ENCODE data around the gene ST8SIA6.
"Not testable (repeated sequence)": the region's sequence is repeated elsewhere in the genome, so short reads cannot be mapped to it uniquely, and the experiment has no call there.

ST8SIA6 gene

DNA sequence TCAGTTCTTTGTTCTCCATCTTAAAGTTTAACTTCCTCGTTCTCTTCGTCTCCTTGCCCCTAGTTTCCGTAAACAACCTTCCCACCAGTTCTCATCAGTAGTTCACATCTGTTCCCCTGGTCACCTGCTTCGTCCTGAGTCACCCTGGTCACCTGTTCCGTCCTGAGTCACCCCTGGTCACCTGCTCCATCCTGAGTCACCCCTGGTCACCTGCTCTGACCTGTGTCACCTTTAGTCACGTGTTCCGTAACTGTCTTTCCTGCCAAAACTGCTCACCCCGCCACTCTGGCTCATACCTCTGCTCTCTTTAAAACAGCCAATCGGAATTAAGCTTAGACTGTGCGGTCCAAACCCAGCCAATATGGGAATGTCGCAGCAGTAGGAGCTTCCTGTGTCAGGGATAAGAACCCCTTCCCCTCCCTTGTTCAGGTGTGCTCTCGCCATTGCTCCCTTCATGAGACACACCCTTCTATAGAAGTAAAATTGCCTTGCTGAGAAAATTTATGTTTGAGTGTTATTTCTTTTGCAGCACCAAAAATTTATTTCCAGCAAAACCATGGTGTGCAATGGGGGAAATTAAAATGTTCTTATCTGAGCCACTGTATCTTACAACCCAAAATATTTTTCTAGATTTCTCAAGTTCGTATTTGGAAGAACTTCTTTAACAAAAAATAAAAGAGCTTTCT lies 114.1 kb downstream of the ST8SIA6 start:
- DNase-seq = no peak

DNA sequence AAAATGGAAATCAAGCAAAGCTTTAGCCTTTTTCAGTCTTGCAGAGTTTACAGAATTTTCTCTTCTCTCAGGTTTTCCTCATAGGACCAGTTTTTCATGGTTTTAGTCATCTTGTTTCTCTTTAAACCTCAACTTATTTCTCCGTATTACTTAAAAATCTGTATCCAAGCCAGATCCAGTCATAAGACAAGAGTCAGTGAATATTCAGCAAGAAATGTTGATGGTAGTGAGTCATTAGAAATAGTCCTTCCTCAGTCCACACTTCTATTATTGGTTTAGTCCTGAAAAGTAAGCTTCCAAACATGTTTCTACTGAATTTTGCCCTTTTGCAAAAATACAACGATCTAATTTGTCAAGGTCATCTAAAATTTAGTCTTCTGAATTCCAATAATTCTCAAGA lies 119.3 kb downstream of the ST8SIA6 start:
- DNase-seq = no peak

- no peak for DNase-seq
These were observed 123.9 kb downstream of the ST8SIA6 start for GRCh38 chr10:17330501-17330900.

- DNase-seq = no peak
These were observed 128.0 kb downstream of the ST8SIA6 start for GRCh38 chr10:17326377-17326776.

GRCh38 chr10:17321957-17322356 lies 132.4 kb downstream of the ST8SIA6 start:
- DNase-seq = not testable (repeated sequence)

DNA sequence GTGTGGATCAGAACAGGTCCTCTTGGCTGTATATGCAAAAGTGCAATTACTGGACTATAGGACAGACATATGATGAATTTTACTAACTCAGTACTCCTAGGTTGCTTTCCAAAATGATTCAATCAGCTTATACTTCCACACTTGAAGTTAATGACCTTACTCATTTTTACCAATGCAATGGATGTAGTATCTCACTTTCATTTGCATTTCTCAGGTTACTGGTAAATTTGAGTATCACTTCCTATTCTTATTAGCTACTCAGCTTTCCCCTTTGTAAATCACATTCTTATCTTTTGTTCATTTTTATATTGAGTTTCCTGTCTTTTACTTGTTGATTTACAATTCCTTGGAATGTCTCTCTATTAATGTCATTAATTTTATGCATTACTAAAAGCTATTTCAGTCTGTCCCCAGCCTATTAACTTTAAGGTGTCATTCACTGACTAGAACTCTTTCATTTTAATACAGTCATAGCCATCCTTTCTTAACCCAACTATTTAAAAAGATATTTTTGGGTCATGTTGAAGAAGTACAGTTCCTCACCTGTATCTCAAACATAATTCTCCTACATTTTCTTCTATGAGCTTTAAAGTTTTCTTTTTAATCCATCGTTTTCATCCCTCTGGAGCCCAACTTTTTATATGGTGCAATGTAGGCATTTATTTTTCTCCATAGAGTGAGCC lies 137.8 kb downstream of the ST8SIA6 start:
- DNase-seq = no peak

DNA sequence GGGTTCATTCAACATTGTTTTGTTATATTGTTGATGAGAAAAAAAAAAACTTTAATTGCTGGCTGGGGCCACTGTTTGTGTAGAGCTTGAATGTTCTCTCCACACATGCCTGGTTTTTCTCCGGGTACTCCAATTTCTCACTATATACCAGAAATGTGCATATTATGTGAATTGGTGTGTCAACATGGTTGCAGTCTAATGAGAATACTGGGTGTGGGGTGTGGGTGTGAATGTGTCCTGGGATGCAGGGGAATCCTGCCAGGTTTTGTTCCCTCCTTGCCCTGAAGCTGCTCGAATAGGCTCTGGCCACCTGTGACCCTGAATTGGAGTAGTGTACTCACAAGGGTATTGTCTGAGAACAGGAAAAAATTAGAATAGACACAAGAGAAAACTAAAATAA lies 145.0 kb downstream of the ST8SIA6 start:
- no peak for DNase-seq

DNA sequence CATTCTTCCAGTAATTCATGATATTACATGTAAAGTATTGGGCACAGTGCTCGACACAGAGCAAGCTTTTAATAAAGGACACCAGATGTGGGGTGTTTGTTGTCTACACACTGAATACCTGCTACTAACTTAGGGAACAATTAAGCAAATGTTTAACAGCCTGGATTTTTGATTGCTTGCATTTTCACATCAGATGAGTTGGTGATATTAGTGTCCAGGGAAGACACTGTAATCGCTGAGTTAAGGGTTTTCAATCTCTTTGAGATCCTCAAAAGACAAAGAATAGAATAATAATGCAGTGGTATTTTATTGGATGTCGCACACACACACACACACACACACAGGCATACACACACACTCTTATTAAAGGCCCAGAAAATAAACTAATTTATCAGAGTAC lies 147.3 kb downstream of the ST8SIA6 start:
- DNase-seq = no peak

GRCh38 chr10:17292375-17292774 lies 162.0 kb downstream of the ST8SIA6 start:
- no peak for DNase-seq

GRCh38 chr10:17290226-17290625 lies 164.2 kb downstream of the ST8SIA6 start:
- DNase-seq = no peak

GRCh38 chr10:17289763-17290162 lies 164.6 kb downstream of the ST8SIA6 start:
- no peak for DNase-seq

- DNase-seq = no peak
These were observed 167.5 kb downstream of the ST8SIA6 start for GRCh38 chr10:17286562-17287550.

DNA sequence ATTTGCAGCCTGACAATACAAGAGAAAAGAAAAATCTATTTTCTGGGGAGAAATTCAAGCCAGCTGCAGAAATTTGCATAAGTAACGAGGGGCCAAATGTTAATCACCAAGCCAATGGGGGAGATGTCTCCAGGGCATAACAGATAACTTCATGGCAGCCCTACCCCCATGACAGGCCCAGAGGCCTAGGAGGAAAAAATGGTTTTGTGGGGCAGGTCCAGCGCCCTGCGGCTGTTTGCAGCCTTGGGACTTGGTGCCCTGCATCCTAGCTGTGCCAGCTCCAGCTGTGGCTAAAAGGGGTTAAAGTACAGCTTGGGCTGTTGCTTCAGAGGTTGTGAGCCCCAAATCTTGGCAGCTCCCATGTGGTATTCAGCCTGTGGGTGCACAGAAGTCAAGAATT lies 172.1 kb downstream of the ST8SIA6 start:
- no peak for DNase-seq

GRCh38 chr10:17278607-17279240 lies 175.7 kb downstream of the ST8SIA6 start:
- no peak for DNase-seq

DNA sequence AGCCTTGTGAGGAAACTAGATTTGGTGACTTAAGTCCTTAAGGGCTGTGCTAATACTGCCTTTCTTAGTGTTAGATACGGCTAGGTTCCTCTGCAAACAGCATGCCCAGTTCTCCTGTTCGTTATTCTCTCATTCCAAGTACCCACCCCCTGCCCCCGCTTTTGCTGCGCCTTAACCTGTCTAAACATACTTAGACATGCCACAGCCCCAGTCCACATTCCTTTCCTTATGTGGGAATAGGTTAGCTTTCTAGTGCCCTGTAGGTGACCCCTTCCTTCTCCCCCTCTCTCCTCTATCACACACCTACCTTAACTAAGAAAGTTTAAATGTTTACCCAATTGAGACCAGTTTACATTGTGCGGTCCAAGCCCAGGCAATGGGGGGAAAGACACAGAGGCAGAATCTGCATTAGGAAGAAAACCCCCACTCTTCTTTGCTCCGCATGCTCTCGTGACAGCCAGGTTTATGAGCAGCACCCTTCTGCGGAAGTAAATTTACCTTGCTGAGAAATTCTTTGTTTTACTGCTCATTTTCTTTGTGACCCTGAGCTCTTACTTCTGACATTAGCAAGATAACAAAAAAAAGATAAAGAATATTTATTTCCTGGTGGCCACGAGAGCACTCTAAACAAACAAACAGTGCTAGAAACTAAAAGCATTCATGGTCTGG lies 177.5 kb downstream of the ST8SIA6 start:
- DNase-seq = no peak

DNA sequence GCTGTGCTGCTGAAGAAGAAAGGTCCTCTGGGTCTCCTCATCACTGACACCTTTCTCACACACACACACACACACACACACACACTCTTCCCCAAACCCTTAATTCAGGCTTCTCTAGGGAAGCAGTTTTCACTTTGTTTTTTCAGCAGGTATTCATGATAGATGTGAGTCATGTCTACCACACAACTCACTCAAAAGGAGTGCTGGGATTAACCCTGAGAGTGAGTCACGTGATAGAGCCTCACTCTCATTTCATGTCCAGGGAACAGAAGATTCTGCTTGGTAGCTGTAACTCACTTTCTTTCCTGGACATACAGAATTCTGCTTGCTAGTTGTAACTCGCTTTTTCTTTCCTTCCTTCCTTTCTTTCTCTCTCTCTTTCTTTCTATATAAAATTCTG lies 181.0 kb downstream of the ST8SIA6 start:
- no peak for DNase-seq

GRCh38 chr10:17272648-17273047 lies 181.7 kb downstream of the ST8SIA6 start:
- DNase-seq = no peak

All from cerebellar nuclear complex (tissue), 1 donor.